ENCODE measurements around the gene KCTD18. TPM values are rescaled to one million over a fixed set of nuclear protein-coding genes. Genes with fewer than 3 reads are reported as not detected.
A peak's percentile ranks its signal among the peaks of the same experiment; 100 is the strongest.

KCTD18 gene
- total RNA-seq, 2 experiments from 2014 or later, result 18.9 to 19.8 TPM

GRCh38 chr2:200472853-200473464, 36.9 kb downstream of the KCTD18 start:
- POLR2A ChIA-PET, result no interaction called here
- H3K4me3 Mint-ChIP-seq, result no peak overlapping the region
- Histone ChIP-seq H3K36me3 (ENCODE audit: insufficient read depth, low read length) (no peaks in the 10 kb centered on the region), H3K9me3 (ENCODE audit: control insufficient read depth in 1 of 2, insufficient read depth in 1 of 2, low read length in 2 of 2) (no peaks in the 10 kb centered on the region), H3K4me3 (ENCODE audit: low read length) (no peak overlapping the region), H3K4me1 (ENCODE audit: insufficient read depth, low read length) (peaks cover 15% of the 10 kb centered on the region), H3K27ac (ENCODE audit: low read depth in 1 of 2, low read length in 2 of 2) (no peak overlapping the region), H3K27me3 (ENCODE audit: control insufficient read depth in 1 of 2, insufficient read depth in 2 of 2, low read length in 2 of 2) (no peaks in the 10 kb centered on the region)
- DNase-seq (no peak), ATAC-seq (ENCODE audit: poor library complexity) (no peak)
- CTCF ChIA-PET, result no interaction called here
- TF ChIP-seq CTCF (IDR thresholded peaks at IDR 0.05), result no peak
- H3K4me1 Mint-ChIP-seq (ENCODE audit: low read depth), result peaks cover 19% of the 10 kb centered on the region
- no peaks in the 10 kb centered on the region for H3K9me3 Mint-ChIP-seq
- H3K27me3 Mint-ChIP-seq, result no peaks in the 10 kb centered on the region
- H3K36me3 Mint-ChIP-seq (ENCODE audit: low read depth), result no peaks in the 10 kb centered on the region
- intact Hi-C loops (cut with DNase I, micrococcal nuclease), result loop anchor here in 1 of 2 experiments (10.0 kb wide), 1 partner anchor 768 kb away; no protein-coding TSS in a partner anchor
- no peak overlapping the region for H3K27ac Mint-ChIP-seq

- no peak overlapping the region for H3K4me3 Mint-ChIP-seq
- no peak for DNase-seq
- H3K27me3 Mint-ChIP-seq, result no peaks in the 10 kb centered on the region
- Histone ChIP-seq H3K9me3 (ENCODE audit: control insufficient read depth in 1 of 2, insufficient read depth in 1 of 2, low read length in 2 of 2) (no peaks in the 10 kb centered on the region), H3K4me1 (ENCODE audit: insufficient read depth, low read length) (peaks cover 23% of the 10 kb centered on the region), H3K27ac (ENCODE audit: low read depth in 1 of 2, low read length in 2 of 2) (no peak overlapping the region), H3K36me3 (ENCODE audit: insufficient read depth, low read length) (no peaks in the 10 kb centered on the region), H3K4me3 (ENCODE audit: low read length) (no peak overlapping the region), H3K27me3 (ENCODE audit: control insufficient read depth in 1 of 2, insufficient read depth in 2 of 2, low read length in 2 of 2) (no peaks in the 10 kb centered on the region)
- ATAC-seq (ENCODE audit: poor library complexity), result no peak
- POLR2A ChIA-PET, result interaction anchor here (1.3 kb wide), 1 partner anchor 492 kb away, joined by 4 read pairs; no protein-coding TSS in a partner anchor
- H3K4me1 Mint-ChIP-seq (ENCODE audit: low read depth), result peaks cover 28% of the 10 kb centered on the region
- H3K9me3 Mint-ChIP-seq, result no peaks in the 10 kb centered on the region
- H3K36me3 Mint-ChIP-seq (ENCODE audit: low read depth), result no peaks in the 10 kb centered on the region
- H3K27ac Mint-ChIP-seq, result no peak overlapping the region
- CTCF ChIA-PET, result interaction anchor here (1.0 to 1.4 kb wide), 3 partner anchors 9 to 492 kb away, joined by 3 to 4 read pairs (median 3); no protein-coding TSS in a partner anchor
- TF ChIP-seq CTCF (IDR thresholded peaks at IDR 0.05), result no peak
- intact Hi-C loops (cut with DNase I, micrococcal nuclease), result loop anchor here (1.0 to 10.0 kb wide), 3 partner anchors 491 to 767 kb away; no protein-coding TSS in a partner anchor
These were observed 37.8 kb downstream of the KCTD18 start for GRCh38 chr2:200471928-200472645.

GRCh38 chr2:200471324-200471848, 38.5 kb downstream of the KCTD18 start:
- intact Hi-C loops (cut with DNase I, micrococcal nuclease), result loop anchor here (1.0 to 10.0 kb wide), 3 partner anchors 491 to 767 kb away; no protein-coding TSS in a partner anchor
- ChIA-PET CTCF (interaction anchor here (1.0 to 1.4 kb wide), 4 partner anchors 10 to 491 kb away, joined by 3 to 4 read pairs (median 3); no protein-coding TSS in a partner anchor), POLR2A (interaction anchor here (1.3 kb wide), 1 partner anchor 491 kb away, joined by 4 read pairs; no protein-coding TSS in a partner anchor)
- Histone ChIP-seq H3K36me3 (ENCODE audit: insufficient read depth, low read length) (no peaks in the 10 kb centered on the region), H3K27ac (ENCODE audit: low read depth in 1 of 2, low read length in 2 of 2) (no peak overlapping the region), H3K9me3 (ENCODE audit: control insufficient read depth in 1 of 2, insufficient read depth in 1 of 2, low read length in 2 of 2) (no peaks in the 10 kb centered on the region), H3K4me3 (ENCODE audit: low read length) (no peak overlapping the region), H3K27me3 (ENCODE audit: control insufficient read depth in 1 of 2, insufficient read depth in 2 of 2, low read length in 2 of 2) (no peaks in the 10 kb centered on the region), H3K4me1 (ENCODE audit: insufficient read depth, low read length) (peaks cover 29% of the 10 kb centered on the region)
- peak overlapping the region; percentile 70 for H3K4me3 Mint-ChIP-seq
- H3K27ac Mint-ChIP-seq, result peak overlapping the region; percentile 3
- no peaks in the 10 kb centered on the region for H3K9me3 Mint-ChIP-seq
- ATAC-seq (ENCODE audit: poor library complexity), result no peak
- peaks cover 35% of the 10 kb centered on the region for H3K4me1 Mint-ChIP-seq (ENCODE audit: low read depth)
- no peaks in the 10 kb centered on the region for H3K27me3 Mint-ChIP-seq
- peak; percentile 71 for TF ChIP-seq CTCF (IDR thresholded peaks at IDR 0.05)
- DNase-seq, result peak in 9 of 14 experiments; percentile 8 to 72 (median 33)
- no peaks in the 10 kb centered on the region for H3K36me3 Mint-ChIP-seq (ENCODE audit: low read depth)

Data from CD4-positive, alpha-beta T cell (primary cell).